K562 (cell line): ENCODE measurements around the gene WASF2. TPM values are rescaled to one million over a fixed set of nuclear protein-coding genes. Genes with fewer than 3 reads are reported as not detected.

Experiments
- ATAC-seq: fragments of 200-7000 bp; cut with Tn5 transposase; 3 replicates; pipeline ENCODE4 v1.9.1; 2020; ENCODE audit warnings: moderate library complexity
- BruUV-seq: library from RNA; stranded (reverse); fragments of 400-500 nt; replicated peaks from 2 replicates; lab custom pipeline; 2021; lab: Mats Ljungman, UMichigan
- CTCF ChIA-PET: fragments of 300-600 bp; formaldehyde crosslinking; extraction: SDS; loops from one replicate; lab custom pipeline; 2021; ENCODE audit warnings: low intra/inter-chr PET ratio; lab: Yijun Ruan, JAX
- POLR2A ChIA-PET: fragments of 300-600, 350-650 bp; sonication (Branson Sonifier 250); formaldehyde crosslinking; extraction: SDS; loops from one replicate; lab custom pipeline; 2021; ENCODE audit warnings: antibody characterized with exemption, inconsistent platforms; lab: Yijun Ruan, JAX
- DNase-seq, 4 experiments: peaks; one replicate each; pipeline versions ENCODE4 v3.0.0 to v3.0.0-alpha.2; 2011 to 2018; ENCODE audit warnings: low spot score in 3 of 4, mixed read lengths in 3 of 4; ENCODE audit errors: extremely low read depth in 1 of 4
- FAIRE-seq: peaks from 2 replicates; lab custom pipeline; 2011; peaks lifted over from hg19 to GRCh38; lab: Jason Lieb, UNC
- H2AFZ ChIP-seq: 2 replicates; pipeline ENCODE4 v1.6.0; 2011; ENCODE audit warnings: low read depth, low read length, control low read depth, inconsistent platforms
- H3K27ac ChIP-seq: fragments of 200-600 bp; 3 replicates; pipeline ENCODE4 v1.8.0; 2011; ENCODE audit warnings: low read depth, mild to moderate bottlenecking, control low read depth, inconsistent platforms, low read length, moderate library complexity, mixed read lengths; ENCODE audit errors: extremely low read depth
- H3K27me3 ChIP-seq, 2 experiments: fragments of 300-600 bp in 1 of 2; 2 replicates in 1 of 2; 3 replicates in 1 of 2; pipeline versions ENCODE4 v1.6.0 to v1.8.0; 2011; ENCODE audit warnings: inconsistent platforms in 2 of 2, low read length in 2 of 2, mild to moderate bottlenecking in 1 of 2, mixed read lengths in 1 of 2, moderate library complexity in 1 of 2; ENCODE audit not compliant: control insufficient read depth in 2 of 2, insufficient read depth in 2 of 2
- H3K36me3 ChIP-seq: fragments of 300-600 bp; 3 replicates; pipeline ENCODE4 v1.8.0; 2011; ENCODE audit warnings: mild to moderate bottlenecking, low read length, inconsistent platforms; ENCODE audit not compliant: control insufficient read depth, insufficient read depth
- H3K4me1 ChIP-seq, 2 experiments: fragments of 200-600 bp in 1 of 2; replicated peaks in 1 of 2; 2 replicates in 1 of 2; 3 replicates in 1 of 2; pipeline versions ENCODE4 v1.5.1 to v1.8.0; 2011; ENCODE audit warnings: inconsistent platforms in 2 of 2, low read length in 2 of 2, mild to moderate bottlenecking in 1 of 2, mixed read lengths in 1 of 2, moderate library complexity in 1 of 2; ENCODE audit not compliant: control insufficient read depth in 2 of 2, insufficient read depth in 2 of 2
- H3K4me2 ChIP-seq: 2 replicates; pipeline ENCODE4 v1.6.1; 2011; ENCODE audit warnings: low read length, control low read depth, inconsistent platforms, mixed read lengths; ENCODE audit not compliant: insufficient read depth
- H3K4me3 ChIP-seq: fragments of 200-600 bp; sonication (generic), shearing (Covaris generic); 2 replicates; pipeline ENCODE4 v1.5.1; 2016; ENCODE audit warnings: control low read depth, inconsistent platforms
- H3K79me2 ChIP-seq: fragments of 200-600 bp; 3 replicates; pipeline ENCODE4 v1.8.0; 2011; ENCODE audit warnings: low read length, inconsistent platforms; ENCODE audit not compliant: control insufficient read depth, insufficient read depth
- H3K9ac ChIP-seq, 2 experiments: 2 replicates each; pipeline versions ENCODE4 v1.6.0 to v1.6.1; 2011; ENCODE audit warnings: low read depth in 2 of 2, low read length in 2 of 2, control low read depth in 1 of 2, inconsistent platforms in 1 of 2, mild to moderate bottlenecking in 1 of 2, mixed read lengths in 1 of 2; ENCODE audit not compliant: insufficient read depth in 1 of 2
- H3K9me1 ChIP-seq: one replicate; pipeline ENCODE4 v1.6.0; 2011; ENCODE audit warnings: inconsistent platforms, mild to moderate bottlenecking, low read length, moderate library complexity; ENCODE audit not compliant: control insufficient read depth, insufficient read depth
- H3K9me3 ChIP-seq: replicated peaks from 2 replicates; pipeline ENCODE4 v1.5.1; 2011; ENCODE audit warnings: low read depth, low read length, inconsistent platforms; ENCODE audit not compliant: control insufficient read depth, insufficient read depth
- H4K20me1 ChIP-seq: replicated peaks from 2 replicates; pipeline ENCODE4 v1.6.1; 2011; ENCODE audit warnings: low read length, inconsistent platforms, mixed read lengths; ENCODE audit not compliant: control insufficient read depth, insufficient read depth
- ADNP ChIP-seq: fragments of 200-800 bp; sonication (Bioruptor generic); IDR thresholded peaks from 2 replicates; pipeline ENCODE4 v1.6.1; 2016; ENCODE audit warnings: missing genetic modification characterization, missing compliant biosample characterization
- C11orf30 ChIP-seq: fragments of 450-650 bp; IDR thresholded peaks from 2 replicates; pipeline ENCODE4 v1.6.1; 2016; ENCODE audit warnings: low read depth, mild to moderate bottlenecking
- CAMTA2 ChIP-seq: fragments of 250-450 bp; sonication (Bioruptor Pico); conservative IDR thresholded peaks from 2 replicates; pipeline ENCODE4 v1.5.1; 2022
- E2F3 ChIP-seq: fragments of 250-450 bp; sonication (Bioruptor Pico); IDR thresholded peaks from 2 replicates; pipeline ENCODE4 v1.4.0; 2020; ENCODE audit warnings: mild to moderate bottlenecking
- EP300 ChIP-seq: IDR thresholded peaks from 2 replicates; pipeline ENCODE4 v1.6.1; 2012; ENCODE audit warnings: low read length, improper control_type of control experiment
- HDGF ChIP-seq: fragments of 450-650 bp; IDR thresholded peaks from 2 replicates; pipeline ENCODE4 v1.6.1; 2016
- MED1 ChIP-seq: sonication (generic); formaldehyde crosslinking; IDR thresholded peaks from 2 replicates; pipeline ENCODE4 v1.8.1; 2023; ENCODE audit warnings: missing genetic modification reagents, borderline replicate concordance
- NR2F6 ChIP-seq: fragments of 450-650 bp; formaldehyde crosslinking; IDR thresholded peaks from 2 replicates; pipeline ENCODE4 v1.4.0; 2020; ENCODE audit warnings: mild to moderate bottlenecking
- POLR2G ChIP-seq: fragments of 200-400 bp; formaldehyde crosslinking; IDR thresholded peaks from 2 replicates; pipeline ENCODE4 v1.6.1; 2017; ENCODE audit warnings: low read depth, mild to moderate bottlenecking, antibody characterized with exemption, low read length, moderate library complexity
- PURB ChIP-seq: sonication (generic); formaldehyde crosslinking; IDR thresholded peaks from 2 replicates; pipeline ENCODE4 v1.9.0; 2021; ENCODE audit warnings: low read depth, mild to moderate bottlenecking, missing genetic modification reagents
- RBM22 ChIP-seq: fragments of 200-400 bp; formaldehyde crosslinking; IDR thresholded peaks from 2 replicates; pipeline ENCODE4 v1.6.1; 2018; ENCODE audit warnings: low read length, low read depth; ENCODE audit not compliant: poor library complexity, severe bottlenecking
- SAFB2 ChIP-seq: fragments of 200-400 bp; formaldehyde crosslinking; IDR thresholded peaks from 2 replicates; pipeline ENCODE4 v1.6.1; 2018; ENCODE audit warnings: borderline replicate concordance, low read length, low read depth, moderate library complexity; ENCODE audit not compliant: severe bottlenecking
- SMARCA5 ChIP-seq: fragments of 450-650 bp; IDR thresholded peaks from 2 replicates; pipeline ENCODE4 v1.6.1; 2016
- SP1 ChIP-seq: sonication (generic); formaldehyde crosslinking; IDR thresholded peaks from 2 replicates; pipeline ENCODE4 v1.8.1; 2022; ENCODE audit warnings: mild to moderate bottlenecking, missing genetic modification reagents
- THAP12 ChIP-seq: fragments of 250-450 bp; sonication (Bioruptor Pico); IDR thresholded peaks from 2 replicates; pipeline ENCODE4 v1.9.0; 2021; ENCODE audit warnings: mild to moderate bottlenecking, inconsistent platforms
- ZFP36 ChIP-seq: fragments of 150-350 bp; IDR thresholded peaks from 2 replicates; pipeline ENCODE4 v1.6.1; 2018; ENCODE audit warnings: low read length, low read depth; ENCODE audit not compliant: partially characterized antibody
- ZNF133 ChIP-seq: fragments of 250-450 bp; sonication (Bioruptor Pico); IDR thresholded peaks from 2 replicates; pipeline ENCODE4 v1.4.0; 2020; ENCODE audit warnings: mild to moderate bottlenecking
- ZNF217 ChIP-seq: sonication (generic); formaldehyde crosslinking; IDR thresholded peaks from 2 replicates; pipeline ENCODE4 v1.8.0; 2022; ENCODE audit warnings: mild to moderate bottlenecking, missing genetic modification reagents
- ZNF431 ChIP-seq: sonication (generic); formaldehyde crosslinking; IDR thresholded peaks from 2 replicates; pipeline ENCODE4 v1.8.0; 2022; ENCODE audit warnings: mild to moderate bottlenecking, missing genetic modification reagents
- ZNF589 ChIP-seq: fragments of 200-800 bp; sonication (Bioruptor generic); IDR thresholded peaks from 2 replicates; pipeline ENCODE4 v1.6.1; 2016; ENCODE audit warnings: low read depth, missing genetic modification characterization, missing compliant biosample characterization
- ZNF644 ChIP-seq: fragments of 200-800 bp; sonication (Bioruptor generic); IDR thresholded peaks from 2 replicates; pipeline ENCODE4 v1.6.1; 2016; ENCODE audit warnings: low read depth, missing genetic modification characterization, missing compliant biosample characterization
- ZNF76 ChIP-seq: fragments of 250-450 bp; sonication (Bioruptor Pico); IDR thresholded peaks from 2 replicates; pipeline ENCODE4 v1.4.0; 2020; ENCODE audit warnings: mild to moderate bottlenecking, moderate library complexity, borderline replicate concordance
- WGBS: fragments of 100-300 bp; shearing (Covaris generic); methylation state at CpG from one replicate; pipeline ENCODE4 v1.1.6; 2016; ENCODE audit warnings: low coverage, mixed read lengths; ENCODE audit not compliant: insufficient coverage; ENCODE audit errors: missing lambda C conversion rate; 5-methylcytosine and 5-hydroxymethylcytosine counted together
- in situ Hi-C: fragments of 300-500 bp; cut with MboI; formaldehyde crosslinking; loops from 4 replicates; pipeline ENCODE4 v1.15.0; 2018; ENCODE audit warnings: inconsistent platforms, mixed read lengths
- intact Hi-C: fragments of 100-400 bp; cut with micrococcal nuclease; formaldehyde crosslinking; loops from 2 replicates; pipeline ENCODE4 v1.14.2; 2022
- polyA plus RNA-seq, 8 experiments: library from polyadenylated mRNA; depleted of rRNA in 4 of 8; stranded (reverse) in 5 of 8; unstranded in 3 of 8; fragments of >200 nt; fragmentation: Nextera tagmentation in 2 of 8; fragmentation: Illumina TruSeq in 1 of 8; extraction: Ambion mirVana in 2 of 8; extraction: Trizol in 1 of 8; gene quantifications; 2 replicates each; pipeline versions ENCODE4 v1.2.1 to v1.2.3, GENCODE V29; 2011 to 2014; ENCODE audit warnings: inconsistent platforms in 1 of 8, missing spikeins in 1 of 8
- total RNA-seq, 7 experiments: library from RNA; depleted of rRNA in 6 of 7; stranded (reverse); fragments of >200 nt in 6 of 7; fragmentation: Illumina TruSeq in 2 of 7; extraction: Trizol in 2 of 7; gene quantifications; 2 replicates each; pipeline versions ENCODE4 v1.2.1 to v1.2.3, GENCODE V29; 2011 to 2021; ENCODE audit warnings: low replicate concordance in 1 of 7

WASF2 gene
- total and polyA plus RNA-seq, 9 of the 15 experiments (the other 6 are each of a cell fraction or from before 2014, with no cell fraction given), result 8.2 to 163 (median 31.2) TPM

GRCh38 chr1:27398405-27399149 is 91.4 kb downstream of the WASF2 start:
- Histone ChIP-seq H3K27ac (no peak overlapping the region), H3K4me3 (no peak overlapping the region), H4K20me1 (no peaks in the 10 kb centered on the region), H3K27me3 (no peaks in the 10 kb centered on the region), H3K79me2 (0 out of 3 replicates have a peak, but pooled peaks cover 1% of the 10 kb centered on the region), H2AFZ (no peak overlapping the region), H3K4me1 (peaks cover 0 to 35% of the 10 kb centered on the region in 2 experiments; a peak in 3 of 5 replicates), H3K9me1 (no peaks in the 10 kb centered on the region), H3K4me2 (no peak overlapping the region), H3K9ac (peak overlapping the region in 1 of 2 experiments; percentile 32; a peak in 1 of 4 replicates), H3K36me3 (peaks cover 9% of the 10 kb centered on the region; the same call in 1 of the 3 replicates), H3K9me3 (no peaks in the 10 kb centered on the region)
- in situ Hi-C loops (loop anchor here (5.0 kb wide), 1 partner anchor 209 kb away; no protein-coding TSS in a partner anchor), intact Hi-C loops (loop anchor here (5.0 kb wide), 1 partner anchor 351 kb away; no protein-coding TSS in a partner anchor)
- FAIRE-seq (no peak), ATAC-seq (no peak), DNase-seq (no peak)
- 51% methylated on average over 4 of the region's 4 CpGs for WGBS
- ChIA-PET POLR2A (interaction anchor here (0.6 to 1.5 kb wide), 10 partner anchors 12 to 297 kb away, joined by 3 to 5 read pairs (median 3); no protein-coding TSS in a partner anchor), CTCF (no interaction called here)
- BruUV-seq, result no TSS peak
- TF ChIP-seq RBM22, result peak; percentile 48
- no peak for TF ChIP-seq ZNF133 (CRISPR knock-in tag)
- TF ChIP-seq EP300, result no peak
- no peak for TF ChIP-seq E2F3 (CRISPR knock-in tag)
- TF ChIP-seq NR2F6 (CRISPR knock-in tag), result no peak
- peak; percentile 76 for TF ChIP-seq ZFP36
- TF ChIP-seq ADNP (tag), result no peak
- no peak for TF ChIP-seq HDGF
- TF ChIP-seq CAMTA2 (CRISPR knock-in tag), result no peak
- no peak for TF ChIP-seq ZNF644
- TF ChIP-seq ZNF76 (CRISPR knock-in tag), result no peak
- no peak for TF ChIP-seq ZNF589 (CRISPR knock-in tag)
- TF ChIP-seq ZNF431 (CRISPR knock-in tag), result no peak
- TF ChIP-seq MED1 (CRISPR knock-in tag), result 0 out of 2 replicates have a peak, but pooled peaks have one; percentile 39
- TF ChIP-seq PURB, result no peak
- TF ChIP-seq SAFB2, result no peak
- TF ChIP-seq POLR2G, result peak; percentile 68
- TF ChIP-seq SP1 (CRISPR knock-in tag), result no peak
- no peak for TF ChIP-seq C11orf30
- no peak for TF ChIP-seq SMARCA5
- TF ChIP-seq THAP12 (CRISPR knock-in tag), result no peak
- TF ChIP-seq ZNF217 (CRISPR knock-in tag), result no peak
